ENCODE data around the gene RNF169.

The RNF169 gene

GRCh38 chr11:74707602-74708510, 40.8 kb upstream of the RNF169 start:
- H3K27ac ChIP-seq: no peak overlapping the region

GRCh38 chr11:74709175-74709574, 39.5 kb upstream of the RNF169 start:
- H3K27ac ChIP-seq: no peak overlapping the region
- no peak for TF ChIP-seq CTCF (conservative IDR thresholded peaks at IDR 0.05)

More at GRCh38 chr11:74707602-74708510, 40.8 kb upstream of the RNF169 start:
- TF ChIP-seq CTCF (conservative IDR thresholded peaks at IDR 0.05): no peak

- TF ChIP-seq CTCF (conservative IDR thresholded peaks at IDR 0.05): no peak
Observed at GRCh38 chr11:74710281-74710938, 38.2 kb upstream of the RNF169 start.

GRCh38 chr11:74713686-74714085, 35.0 kb upstream of the RNF169 start:
- no peak overlapping the region for H3K27ac ChIP-seq
- TF ChIP-seq CTCF (conservative IDR thresholded peaks at IDR 0.05): no peak

More at GRCh38 chr11:74710281-74710938, 38.2 kb upstream of the RNF169 start:
- no peak overlapping the region for H3K27ac ChIP-seq

- no peak overlapping the region for H3K27ac ChIP-seq
- no peak for TF ChIP-seq CTCF (conservative IDR thresholded peaks at IDR 0.05)
Observed at GRCh38 chr11:74714904-74715303, 33.7 kb upstream of the RNF169 start.

- H3K27ac ChIP-seq: no peak overlapping the region
- no peak for TF ChIP-seq CTCF (conservative IDR thresholded peaks at IDR 0.05)
Observed at GRCh38 chr11:74717221-74717969, 31.3 kb upstream of the RNF169 start.

- no peak overlapping the region for H3K27ac ChIP-seq
- TF ChIP-seq CTCF (conservative IDR thresholded peaks at IDR 0.05): no peak
Observed at GRCh38 chr11:74719011-74719410, 29.6 kb upstream of the RNF169 start.

Measured in VCaP (cell line).